GM12878 (cell line): Measurements from ENCODE around the gene DYRK4. TPM values are rescaled to one million over a fixed set of nuclear protein-coding genes. Genes with fewer than 3 reads are reported as not detected.

ENCODE experiments used
- ATAC-seq: fragments of 200-7000 bp; cut with Tn5 transposase; 3 replicates; pipeline ENCODE4 v1.9.1; 2020; ENCODE audit warnings: mild to moderate bottlenecking, moderate library complexity
- BruUV-seq: library from RNA; stranded (reverse); fragments of 400-500 nt; replicated peaks from 2 replicates; lab custom pipeline; 2021; lab: Mats Ljungman, UMichigan
- CTCF ChIA-PET: fragments of 300-600 bp; sonication (Branson Sonifier 250); formaldehyde crosslinking; extraction: SDS; loops from one replicate; lab custom pipeline; 2021; ENCODE audit warnings: inconsistent platforms; lab: Yijun Ruan, JAX
- POLR2A ChIA-PET: fragments of 350-600 bp; formaldehyde crosslinking; extraction: SDS; loops from one replicate; lab custom pipeline; 2021; ENCODE audit warnings: inconsistent platforms; lab: Charles Lee
- RAD21 ChIA-PET: fragments of 300-600 bp; sonication (Branson Sonifier 250); formaldehyde crosslinking; loops from one replicate; lab custom pipeline; 2023; ENCODE audit warnings: antibody characterized with exemption; ENCODE audit not compliant: unreplicated experiment; lab: Charles Lee
- SMC1A ChIA-PET: fragments of 300-600 bp; sonication (Branson Sonifier 250); formaldehyde crosslinking; loops from one replicate; lab custom pipeline; 2023; ENCODE audit not compliant: unreplicated experiment, uncharacterized antibody; lab: Charles Lee
- DNase-seq: peaks from one replicate; pipeline ENCODE4 v3.0.0-alpha.2; 2011; ENCODE audit warnings: low read depth, low spot score
- FAIRE-seq: peaks from 3 replicates; lab custom pipeline; 2011; peaks lifted over from hg19 to GRCh38; lab: Jason Lieb, UNC
- H2AFZ ChIP-seq: 2 replicates; pipeline ENCODE4 v1.6.0; 2011; ENCODE audit warnings: low read depth, low read length, control low read depth; ENCODE audit not compliant: control insufficient read depth
- H3K27ac ChIP-seq: 2 replicates; pipeline ENCODE4 v1.5.1; 2011; ENCODE audit warnings: control low read depth; ENCODE audit not compliant: control insufficient read depth, insufficient read depth
- H3K27me3 ChIP-seq, 2 experiments: replicated peaks in 1 of 2; 2 replicates each; pipeline versions ENCODE4 v1.6.0 to v1.6.1; 2011; ENCODE audit warnings: low read length in 1 of 2; ENCODE audit not compliant: control insufficient read depth in 2 of 2, insufficient read depth in 2 of 2
- H3K36me3 ChIP-seq, 2 experiments: 2 replicates each; pipeline ENCODE4 v1.5.1; 2011; ENCODE audit warnings: low read length in 1 of 2; ENCODE audit not compliant: control insufficient read depth in 2 of 2, insufficient read depth in 2 of 2
- H3K4me1 ChIP-seq: 2 replicates; pipeline ENCODE4 v1.6.1; 2011; ENCODE audit warnings: mild to moderate bottlenecking, low read length, moderate library complexity, mixed read lengths; ENCODE audit not compliant: control insufficient read depth, insufficient read depth
- H3K4me2 ChIP-seq: 2 replicates; pipeline ENCODE4 v1.6.0; 2011; ENCODE audit warnings: control low read depth; ENCODE audit not compliant: control insufficient read depth, insufficient read depth
- H3K4me3 ChIP-seq: fragments of 200-600 bp; sonication (generic); 2 replicates; pipeline ENCODE4 v1.5.1; 2016
- H3K79me2 ChIP-seq: 2 replicates; pipeline ENCODE4 v1.6.0; 2011; ENCODE audit warnings: low read length; ENCODE audit not compliant: control insufficient read depth, insufficient read depth
- H3K9ac ChIP-seq: 2 replicates; pipeline ENCODE4 v1.8.0; 2011; ENCODE audit warnings: low read length, control low read depth, mixed read lengths; ENCODE audit not compliant: control insufficient read depth, insufficient read depth
- H3K9me3 ChIP-seq: replicated peaks from 3 replicates; pipeline ENCODE4 v1.5.1; 2011; ENCODE audit warnings: mild to moderate bottlenecking, low read length; ENCODE audit not compliant: control insufficient read depth, insufficient read depth
- H4K20me1 ChIP-seq: 2 replicates; pipeline ENCODE4 v1.6.0; 2011; ENCODE audit not compliant: control insufficient read depth, insufficient read depth
- ASH2L ChIP-seq: fragments of 300-600, 200-600 bp; sonication (generic); IDR thresholded peaks from 2 replicates; pipeline ENCODE4 v1.6.1; 2017; ENCODE audit warnings: low read depth, mild to moderate bottlenecking, borderline replicate concordance
- ATF3 ChIP-seq: IDR thresholded peaks from 2 replicates; pipeline ENCODE4 v1.6.1; 2011; ENCODE audit warnings: low read depth, mild to moderate bottlenecking, low read length, moderate library complexity, borderline replicate concordance; ENCODE audit errors: extremely low read depth
- ATF7 ChIP-seq: fragments of 450-650 bp; IDR thresholded peaks from 2 replicates; pipeline ENCODE4 v1.6.1; 2016; ENCODE audit warnings: low read depth, mild to moderate bottlenecking
- BCLAF1 ChIP-seq: fragments of 450-650 bp; IDR thresholded peaks from 2 replicates; pipeline ENCODE4 v1.6.1; 2017; ENCODE audit warnings: antibody characterized with exemption, mild to moderate bottlenecking, moderate library complexity
- CEBPB ChIP-seq, 2 experiments: fragments of 150-350 bp in 1 of 2; IDR thresholded peaks; 2 replicates each; pipeline ENCODE4 v1.6.1; 2012 to 2014; ENCODE audit warnings: low read depth in 2 of 2, low read length in 2 of 2, borderline replicate concordance in 1 of 2, inconsistent platforms in 1 of 2
- ELK1 ChIP-seq: IDR thresholded peaks from 2 replicates; pipeline ENCODE4 v1.6.1; 2012; ENCODE audit warnings: low read depth, low read length, improper control_type of control experiment
- FOS ChIP-seq: IDR thresholded peaks from 3 replicates; pipeline ENCODE4 v1.6.1; 2011; ENCODE audit warnings: borderline replicate concordance; ENCODE audit not compliant: insufficient read length; ENCODE audit errors: extremely low read depth
- MAX ChIP-seq: IDR thresholded peaks from 2 replicates; pipeline ENCODE4 v1.6.1; 2012; ENCODE audit warnings: low read depth, low read length, improper control_type of control experiment
- NFXL1 ChIP-seq: fragments of 450-650 bp; IDR thresholded peaks from 2 replicates; pipeline ENCODE4 v1.6.1; 2017; ENCODE audit warnings: antibody characterized with exemption, mild to moderate bottlenecking, borderline replicate concordance
- NR2C1 ChIP-seq: fragments of 450-650 bp; IDR thresholded peaks from 2 replicates; pipeline ENCODE4 v1.6.1; 2017; ENCODE audit warnings: antibody characterized with exemption, mild to moderate bottlenecking, moderate library complexity
- NR2F1 ChIP-seq: fragments of 450-650 bp; conservative IDR thresholded peaks from 2 replicates; pipeline ENCODE4 v1.6.1; 2017; ENCODE audit warnings: mild to moderate bottlenecking
- POLR2AphosphoS2 ChIP-seq: IDR thresholded peaks from 2 replicates; pipeline ENCODE4 v1.6.1; 2011; ENCODE audit warnings: low read depth, mild to moderate bottlenecking, low read length, improper control_type of control experiment, moderate library complexity
- POU2F2 ChIP-seq: IDR thresholded peaks from 3 replicates; pipeline ENCODE4 v1.6.1; 2011; ENCODE audit warnings: low read depth, mild to moderate bottlenecking, low read length, borderline replicate concordance
- RBBP5 ChIP-seq: fragments of 200-600 bp; sonication (generic); conservative IDR thresholded peaks from 2 replicates; pipeline ENCODE4 v1.6.1; 2016
- TAF1 ChIP-seq: IDR thresholded peaks from 2 replicates; pipeline ENCODE4 v1.6.1; 2011; ENCODE audit warnings: mild to moderate bottlenecking, low read depth, low read length, borderline replicate concordance
- TCF12 ChIP-seq: IDR thresholded peaks from 2 replicates; pipeline ENCODE4 v1.6.1; 2011; ENCODE audit warnings: low read depth, mild to moderate bottlenecking, low read length
- TCF7 ChIP-seq: IDR thresholded peaks from 2 replicates; pipeline ENCODE4 v1.6.1; 2014; ENCODE audit warnings: antibody characterized with exemption, borderline replicate concordance
- WRNIP1 ChIP-seq: IDR thresholded peaks from 2 replicates; pipeline ENCODE4 v1.6.1; 2011; ENCODE audit warnings: low read depth, low read length, improper control_type of control experiment, borderline replicate concordance
- YY1 ChIP-seq: IDR thresholded peaks from 2 replicates; pipeline ENCODE4 v1.6.1; 2011; ENCODE audit warnings: low read depth, mild to moderate bottlenecking, low read length
- WGBS: methylation state at CpG from one replicate; pipeline ENCODE4 v1.1.6; 2016; ENCODE audit warnings: low lambda C conversion rate; ENCODE audit not compliant: insufficient replicate concordance, insufficient coverage; ENCODE audit errors: missing lambda C conversion rate; 5-methylcytosine and 5-hydroxymethylcytosine counted together
- in situ Hi-C: fragments of 300-500 bp; cut with MboI; formaldehyde crosslinking; loops from 9 replicates; pipeline ENCODE4 v1.14.3; 2018; ENCODE audit warnings: mixed read lengths
- intact Hi-C: fragments of 100-400 bp; cut with micrococcal nuclease; formaldehyde crosslinking; loops from one replicate; pipeline ENCODE4 v1.14.2; 2022; ENCODE audit not compliant: unreplicated experiment
- polyA plus RNA-seq, 11 experiments: library from polyadenylated mRNA; depleted of rRNA in 4 of 11; unstranded in 6 of 11; stranded (reverse) in 5 of 11; fragments of >200 nt; fragmentation: Nextera tagmentation in 4 of 11; fragmentation: Illumina TruSeq in 1 of 11; extraction: Ambion mirVana in 4 of 11; extraction: Trizol in 1 of 11; gene quantifications; 1 replicate in 1 of 11; 2 replicates in 10 of 11; pipeline versions ENCODE4 v1.2.1 to v1.2.3, GENCODE V29; 2011 to 2016; ENCODE audit warnings: inconsistent platforms in 2 of 11, missing spikeins in 2 of 11, low read depth in 1 of 11
- total RNA-seq, 4 experiments: library from RNA; depleted of rRNA in 3 of 4; stranded (reverse); fragments of >200 nt in 3 of 4; fragmentation: Illumina TruSeq in 1 of 4; extraction: Trizol in 1 of 4; gene quantifications; 2 replicates each; pipeline versions ENCODE4 v1.2.1 to v1.2.3, GENCODE V29; 2013 to 2021

DYRK4 gene
- total and polyA plus RNA-seq, 10 of the 15 experiments (the other 5 are each of a cell fraction or from before 2014, with no cell fraction given): 30.8 to 66.7 (median 46.8) TPM

GRCh38 chr12:4626543-4626942 is 64.5 kb downstream of the DYRK4 start:
- ChIA-PET POLR2A (no interaction called here), CTCF (no interaction called here)

More at GRCh38 chr12:4626543-4626942, 64.5 kb downstream of the DYRK4 start:
- FAIRE-seq (no peak), ATAC-seq (no peak), DNase-seq (no peak)
- TF ChIP-seq NFXL1 (no peak), POLR2AphosphoS2 (no peak), FOS (no peak), CEBPB (IDR thresholded peaks at IDR 0.05; ENCODE audit: borderline replicate concordance in 1 of 2, low read depth in 2 of 2, low read length in 2 of 2) (no peak), RBBP5 (no peak), WRNIP1 (no peak), TCF7 (no peak), MAX (no peak), NR2F1 (no peak), TAF1 (no peak), NR2C1 (no peak), TCF12 (no peak), ELK1 (no peak), YY1 (no peak), ATF7 (no peak), BCLAF1 (no peak), ASH2L (no peak), ATF3 (no peak), POU2F2 (no peak)
- no peak overlapping the region for H3K4me2 ChIP-seq
- H3K9ac ChIP-seq: no peak overlapping the region
- H3K4me3 ChIP-seq: no peak overlapping the region
- no peaks in the 10 kb centered on the region for H3K36me3 ChIP-seq
- no peaks in the 10 kb centered on the region; a peak in 1 of 4 replicates for H3K27me3 ChIP-seq
- no peaks in the 10 kb centered on the region for H3K79me2 ChIP-seq
- ChIA-PET RAD21 (no interaction called here), SMC1A (interaction anchor here (0.7 kb wide), 1 partner anchor 1537 kb away, joined by 3 read pairs; no protein-coding TSS in a partner anchor)
- H3K9me3 ChIP-seq: no peaks in the 10 kb centered on the region
- H4K20me1 ChIP-seq: no peaks in the 10 kb centered on the region
- no peak overlapping the region for H3K27ac ChIP-seq
- intact Hi-C loops (no loop called here), in situ Hi-C loops (no loop called here)
- 50% methylated on average over 5 of the region's 5 CpGs for WGBS
- BruUV-seq: no TSS peak
- no peak overlapping the region for H2AFZ ChIP-seq
- no peaks in the 10 kb centered on the region for H3K4me1 ChIP-seq
